ENCODE results near the gene EMP2. TPM values are rescaled to one million over a fixed set of nuclear protein-coding genes. Genes with fewer than 3 reads are reported as not detected.

The EMP2 gene
- polyA plus RNA-seq, 1 experiment: 57.8 TPM

DNA sequence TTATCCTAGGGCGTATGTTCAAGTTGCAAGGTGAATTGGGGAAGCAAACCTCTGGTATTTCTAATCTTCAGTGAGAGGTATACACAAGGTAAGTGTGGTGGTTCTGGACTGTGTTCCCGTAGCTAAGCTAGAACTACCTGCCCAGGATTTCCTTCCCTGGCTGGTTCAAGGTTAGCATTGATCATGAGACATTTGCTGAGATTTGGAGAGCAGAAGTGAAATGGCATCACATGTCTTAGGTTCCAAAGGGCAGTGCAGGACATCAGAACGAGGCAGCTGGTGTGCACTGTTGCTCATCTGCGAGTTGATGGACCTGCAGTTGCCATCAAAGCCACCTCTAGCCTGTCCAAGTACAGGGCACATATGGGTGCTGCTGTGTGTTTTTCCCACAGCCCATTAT lies 95.2 kb downstream of the EMP2 start:
- H3K27me3 ChIP-seq (ENCODE audit: control insufficient read depth, insufficient read depth, low read length): no peaks in the 10 kb centered on the region
- ChIA-PET POLR2A (no interaction called here), CTCF (no interaction called here)
- DNase-seq (ENCODE audit: low read depth): no peak
- no peak overlapping the region for H3K4me3 ChIP-seq (ENCODE audit: low read depth, low read length)
- TF ChIP-seq CTCF (IDR thresholded peaks at IDR 0.05; ENCODE audit: insufficient read depth, low read depth, low read length): no peak
- H3K36me3 ChIP-seq (ENCODE audit: control insufficient read depth, insufficient read depth, low read length): no peaks in the 10 kb centered on the region

- Histone ChIP-seq H3K36me3 (ENCODE audit: control insufficient read depth, insufficient read depth, low read length) (no peaks in the 10 kb centered on the region), H3K4me3 (ENCODE audit: low read depth, low read length) (no peak overlapping the region), H3K27me3 (ENCODE audit: control insufficient read depth, insufficient read depth, low read length) (no peaks in the 10 kb centered on the region)
- ChIA-PET CTCF (interaction anchor here (0.6 to 0.7 kb wide), 2 partner anchors 121 to 214 kb away, joined by 5 to 6 read pairs; no protein-coding TSS in a partner anchor), POLR2A (no interaction called here)
- DNase-seq (ENCODE audit: low read depth): no peak
- TF ChIP-seq CTCF (IDR thresholded peaks at IDR 0.05; ENCODE audit: insufficient read depth, low read depth, low read length): no peak
Observed at GRCh38 chr16:10480151-10480550, 100.2 kb downstream of the EMP2 start.

Small RNA genes within 50 kb of the gene (small RNA-seq; reads per million reads assigned to genes)
- not detected for gene RNU6-633P (ENCODE audit: insufficient read length, low read depth, low replicate concordance)

Other genes with a start within 250 kb of the EMP2 start
- 2.5 and 3.8 TPM in 2 replicates for gene ATF7IP2, start 194.5 kb downstream of the EMP2 start, polyA plus RNA-seq (2011; rRNA removed)
- gene TEKT5, start 114.3 kb upstream of the EMP2 start, polyA plus RNA-seq (2011; rRNA removed): not detected in 2 replicates
- 27.1 and 35.8 TPM in 2 replicates for gene NUBP1, start 163.2 kb upstream of the EMP2 start, polyA plus RNA-seq (2011; rRNA removed)
- not detected in 2 replicates for gene TVP23A, start 238.2 kb upstream of the EMP2 start, polyA plus RNA-seq (2011; rRNA removed)

Data from BJ (cell line).